ENCODE data around the gene MBNL2. TPM values are rescaled to one million over a fixed set of nuclear protein-coding genes. Genes with fewer than 3 reads are reported as not detected.
A peak's percentile ranks its signal among the peaks of the same experiment; 100 is the strongest.

The MBNL2 gene
- total and polyA plus RNA-seq, 2 experiments from 2014 or later, result 0.55 to 3.2 TPM

GRCh38 chr13:97307118-97307881 is 85.2 kb downstream of the MBNL2 start (continued):
- no peak for TF ChIP-seq ETS1 (IDR thresholded peaks at IDR 0.05)
- TF ChIP-seq EZH2phosphoT487 (IDR thresholded peaks at IDR 0.05; ENCODE audit: unreplicated experiment), result no peak
- TF ChIP-seq CREB1 (CRISPR knock-in tag; IDR thresholded peaks at IDR 0.05; ENCODE audit: low read depth), result no peak
- TF ChIP-seq EZH2 (IDR thresholded peaks at IDR 0.05; ENCODE audit: low read depth, unreplicated experiment), result no peak
- TF ChIP-seq ZNF114 (CRISPR knock-in tag; IDR thresholded peaks at IDR 0.05), result no peak
- no peak for TF ChIP-seq ZNF331 (CRISPR knock-in tag; IDR thresholded peaks at IDR 0.05; ENCODE audit: low read depth)
- TF ChIP-seq STAT1 (IDR thresholded peaks at IDR 0.05; ENCODE audit: unreplicated experiment), result no peak

- Mint-ChIP-seq H3K27ac (no peak overlapping the region), H3K4me1 (peaks cover 13% of the 10 kb centered on the region), H3K27me3 (ENCODE audit: insufficient read depth, low read depth, poor library complexity) (no peaks in the 10 kb centered on the region), H3K4me3 (no peak overlapping the region), H3K36me3 (ENCODE audit: low read depth) (no peaks in the 10 kb centered on the region), H3K9me3 (no peaks in the 10 kb centered on the region)
- no peak overlapping the region for H2AFZ ChIP-seq
- no peaks in the 10 kb centered on the region for H3K36me3 ChIP-seq (ENCODE audit: insufficient read depth)
- H3F3A ChIP-seq (replicated peaks; ENCODE audit: low read depth), result no peaks in the 10 kb centered on the region
- H4K20me1 ChIP-seq (replicated peaks; ENCODE audit: insufficient read depth), result no peaks in the 10 kb centered on the region
- H3K27me3 ChIP-seq (ENCODE audit: insufficient read depth), result no peaks in the 10 kb centered on the region
- H3K27ac ChIP-seq (ENCODE audit: low read depth), result peak overlapping the region; percentile 52; the same call in 1 of the 2 replicates
- no peaks in the 10 kb centered on the region for H3K79me2 ChIP-seq (replicated peaks; ENCODE audit: insufficient read depth)
- H3K4me1 ChIP-seq (ENCODE audit: insufficient read depth), result 0 out of 2 replicates have a peak, but pooled peaks cover 3% of the 10 kb centered on the region
- peak overlapping the region; percentile 17; the same call in 1 of the 2 replicates for H3K4me2 ChIP-seq
- no peak; the same call in 2 of the 3 replicates for ATAC-seq
- peaks cover 13% of the 10 kb centered on the region for H3K9me2 ChIP-seq (ENCODE audit: insufficient read depth)
- no peak overlapping the region for H3K4me3 ChIP-seq
- TF ChIP-seq CREB1 (CRISPR knock-in tag; IDR thresholded peaks at IDR 0.05; ENCODE audit: low read depth) (no peak), ZNF331 (CRISPR knock-in tag; IDR thresholded peaks at IDR 0.05; ENCODE audit: low read depth) (no peak), NANOG (IDR thresholded peaks at IDR 0.05; ENCODE audit: borderline replicate concordance) (no peak), JUNB (IDR thresholded peaks at IDR 0.05; ENCODE audit: unreplicated experiment) (no peak)
- TF ChIP-seq, protein P1, sequence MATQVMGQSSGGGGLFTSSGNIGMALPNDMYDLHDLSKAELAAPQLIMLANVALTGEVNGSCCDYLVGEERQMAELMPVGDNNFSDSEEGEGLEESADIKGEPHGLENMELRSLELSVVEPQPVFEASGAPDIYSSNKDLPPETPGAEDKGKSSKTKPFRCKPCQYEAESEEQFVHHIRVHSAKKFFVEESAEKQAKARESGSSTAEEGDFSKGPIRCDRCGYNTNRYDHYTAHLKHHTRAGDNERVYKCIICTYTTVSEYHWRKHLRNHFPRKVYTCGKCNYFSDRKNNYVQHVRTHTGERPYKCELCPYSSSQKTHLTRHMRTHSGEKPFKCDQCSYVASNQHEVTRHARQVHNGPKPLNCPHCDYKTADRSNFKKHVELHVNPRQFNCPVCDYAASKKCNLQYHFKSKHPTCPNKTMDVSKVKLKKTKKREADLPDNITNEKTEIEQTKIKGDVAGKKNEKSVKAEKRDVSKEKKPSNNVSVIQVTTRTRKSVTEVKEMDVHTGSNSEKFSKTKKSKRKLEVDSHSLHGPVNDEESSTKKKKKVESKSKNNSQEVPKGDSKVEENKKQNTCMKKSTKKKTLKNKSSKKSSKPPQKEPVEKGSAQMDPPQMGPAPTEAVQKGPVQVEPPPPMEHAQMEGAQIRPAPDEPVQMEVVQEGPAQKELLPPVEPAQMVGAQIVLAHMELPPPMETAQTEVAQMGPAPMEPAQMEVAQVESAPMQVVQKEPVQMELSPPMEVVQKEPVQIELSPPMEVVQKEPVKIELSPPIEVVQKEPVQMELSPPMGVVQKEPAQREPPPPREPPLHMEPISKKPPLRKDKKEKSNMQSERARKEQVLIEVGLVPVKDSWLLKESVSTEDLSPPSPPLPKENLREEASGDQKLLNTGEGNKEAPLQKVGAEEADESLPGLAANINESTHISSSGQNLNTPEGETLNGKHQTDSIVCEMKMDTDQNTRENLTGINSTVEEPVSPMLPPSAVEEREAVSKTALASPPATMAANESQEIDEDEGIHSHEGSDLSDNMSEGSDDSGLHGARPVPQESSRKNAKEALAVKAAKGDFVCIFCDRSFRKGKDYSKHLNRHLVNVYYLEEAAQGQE (IDR thresholded peaks at IDR 0.05; ENCODE audit: unreplicated experiment), result no peak
- peak; percentile 38 for DNase-seq (ENCODE audit: low spot score)
Measured at GRCh38 chr13:97307882-97308624, 85.9 kb downstream of the MBNL2 start.
